ENCODE measurements around the gene IRF2BPL.

DNA sequence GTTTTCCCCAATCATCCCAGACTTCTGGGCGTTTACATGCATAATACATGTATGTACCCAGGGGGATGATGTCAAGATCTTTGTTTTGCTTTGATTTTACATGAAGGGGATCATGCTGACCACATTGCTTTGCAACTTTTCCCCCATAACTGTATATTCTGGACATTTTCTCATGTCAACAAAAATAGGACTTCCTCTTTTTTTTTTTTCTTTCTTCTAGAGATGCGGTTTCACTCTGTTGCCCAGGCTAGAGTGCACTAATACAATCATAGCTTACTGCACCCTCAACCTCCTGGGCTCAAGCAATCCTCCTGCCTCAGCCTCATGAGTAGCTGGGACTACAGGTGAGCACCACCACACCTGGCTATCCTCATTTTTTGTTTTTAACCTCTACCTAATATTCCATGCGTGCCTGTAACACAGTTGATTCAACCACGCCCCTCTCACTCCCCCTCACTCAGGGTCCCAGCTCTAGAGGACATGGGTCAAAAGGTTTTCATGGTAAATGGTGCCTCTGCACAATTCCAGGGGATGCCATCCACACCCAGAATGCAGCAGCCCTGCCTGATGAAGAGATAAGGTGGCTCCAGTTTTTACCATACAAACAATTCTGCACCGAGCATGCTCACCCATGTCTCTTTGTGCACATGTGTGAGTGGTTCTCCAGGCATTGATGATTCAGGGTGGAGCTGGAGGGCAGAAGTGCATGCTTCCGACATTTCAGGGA is 37.5 kb upstream of the IRF2BPL start:
- TF ChIP-seq, protein P1, sequence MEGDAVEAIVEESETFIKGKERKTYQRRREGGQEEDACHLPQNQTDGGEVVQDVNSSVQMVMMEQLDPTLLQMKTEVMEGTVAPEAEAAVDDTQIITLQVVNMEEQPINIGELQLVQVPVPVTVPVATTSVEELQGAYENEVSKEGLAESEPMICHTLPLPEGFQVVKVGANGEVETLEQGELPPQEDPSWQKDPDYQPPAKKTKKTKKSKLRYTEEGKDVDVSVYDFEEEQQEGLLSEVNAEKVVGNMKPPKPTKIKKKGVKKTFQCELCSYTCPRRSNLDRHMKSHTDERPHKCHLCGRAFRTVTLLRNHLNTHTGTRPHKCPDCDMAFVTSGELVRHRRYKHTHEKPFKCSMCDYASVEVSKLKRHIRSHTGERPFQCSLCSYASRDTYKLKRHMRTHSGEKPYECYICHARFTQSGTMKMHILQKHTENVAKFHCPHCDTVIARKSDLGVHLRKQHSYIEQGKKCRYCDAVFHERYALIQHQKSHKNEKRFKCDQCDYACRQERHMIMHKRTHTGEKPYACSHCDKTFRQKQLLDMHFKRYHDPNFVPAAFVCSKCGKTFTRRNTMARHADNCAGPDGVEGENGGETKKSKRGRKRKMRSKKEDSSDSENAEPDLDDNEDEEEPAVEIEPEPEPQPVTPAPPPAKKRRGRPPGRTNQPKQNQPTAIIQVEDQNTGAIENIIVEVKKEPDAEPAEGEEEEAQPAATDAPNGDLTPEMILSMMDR (IDR thresholded peaks at IDR 0.05; ENCODE audit: low read depth, low read length) = no peak
- TF ChIP-seq EZH2phosphoT487 (IDR thresholded peaks at IDR 0.05; ENCODE audit: low read depth) = no peak
